Measurements from ENCODE around the gene KRTAP10-1.

DNA sequence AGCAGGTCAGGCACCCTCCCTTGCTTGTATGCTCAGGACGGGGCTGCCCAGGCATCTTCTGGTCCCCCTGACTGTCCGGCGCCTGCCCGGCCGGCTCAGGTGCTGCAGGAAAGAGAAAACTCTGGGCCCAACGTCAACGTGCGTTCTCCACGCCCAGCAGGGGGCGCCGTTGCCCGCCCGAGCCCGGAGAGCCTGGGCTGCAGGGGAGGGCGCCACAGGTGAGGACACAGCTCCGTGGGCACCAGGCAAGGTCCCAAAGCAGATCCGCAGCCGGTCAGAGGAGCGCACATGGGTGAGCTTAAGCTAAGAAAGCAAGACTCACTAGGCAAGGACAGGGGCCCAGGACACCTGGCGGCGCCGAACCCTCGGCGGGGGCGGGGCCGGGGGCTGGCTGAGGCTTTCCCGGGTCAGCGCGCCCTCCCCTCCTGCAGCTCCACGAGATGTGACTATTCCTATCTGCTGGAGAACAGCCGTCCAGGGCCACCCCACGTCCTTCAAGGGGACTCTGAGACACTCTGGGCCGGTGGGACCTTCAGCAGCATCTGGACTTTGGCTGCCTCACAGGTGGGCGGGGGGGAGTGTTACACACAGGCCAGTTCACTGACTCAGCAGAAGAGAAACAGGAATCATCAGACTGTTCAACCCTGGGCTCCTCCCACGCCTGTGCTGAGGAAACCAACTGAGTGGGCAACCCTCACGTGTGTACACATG lies 29.3 kb downstream of the KRTAP10-1 start:
- TF ChIP-seq, protein P1, sequence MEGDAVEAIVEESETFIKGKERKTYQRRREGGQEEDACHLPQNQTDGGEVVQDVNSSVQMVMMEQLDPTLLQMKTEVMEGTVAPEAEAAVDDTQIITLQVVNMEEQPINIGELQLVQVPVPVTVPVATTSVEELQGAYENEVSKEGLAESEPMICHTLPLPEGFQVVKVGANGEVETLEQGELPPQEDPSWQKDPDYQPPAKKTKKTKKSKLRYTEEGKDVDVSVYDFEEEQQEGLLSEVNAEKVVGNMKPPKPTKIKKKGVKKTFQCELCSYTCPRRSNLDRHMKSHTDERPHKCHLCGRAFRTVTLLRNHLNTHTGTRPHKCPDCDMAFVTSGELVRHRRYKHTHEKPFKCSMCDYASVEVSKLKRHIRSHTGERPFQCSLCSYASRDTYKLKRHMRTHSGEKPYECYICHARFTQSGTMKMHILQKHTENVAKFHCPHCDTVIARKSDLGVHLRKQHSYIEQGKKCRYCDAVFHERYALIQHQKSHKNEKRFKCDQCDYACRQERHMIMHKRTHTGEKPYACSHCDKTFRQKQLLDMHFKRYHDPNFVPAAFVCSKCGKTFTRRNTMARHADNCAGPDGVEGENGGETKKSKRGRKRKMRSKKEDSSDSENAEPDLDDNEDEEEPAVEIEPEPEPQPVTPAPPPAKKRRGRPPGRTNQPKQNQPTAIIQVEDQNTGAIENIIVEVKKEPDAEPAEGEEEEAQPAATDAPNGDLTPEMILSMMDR (optimal IDR thresholded peaks at IDR 0.05 in 1 of 3, IDR thresholded peaks at IDR 0.05 in 1 of 3, conservative IDR thresholded peaks at IDR 0.05 in 1 of 3; ENCODE audit: extremely low read depth in 1 of 3, insufficient read depth in 2 of 3, low read length in 3 of 3) = peak; percentile 72 to 96 (median 96)
- no peak for TF ChIP-seq EZH2 (IDR thresholded peaks at IDR 0.05; ENCODE audit: low read length)
